ENCODE measurements around the gene RNF144B.

- TF ChIP-seq, protein P1, sequence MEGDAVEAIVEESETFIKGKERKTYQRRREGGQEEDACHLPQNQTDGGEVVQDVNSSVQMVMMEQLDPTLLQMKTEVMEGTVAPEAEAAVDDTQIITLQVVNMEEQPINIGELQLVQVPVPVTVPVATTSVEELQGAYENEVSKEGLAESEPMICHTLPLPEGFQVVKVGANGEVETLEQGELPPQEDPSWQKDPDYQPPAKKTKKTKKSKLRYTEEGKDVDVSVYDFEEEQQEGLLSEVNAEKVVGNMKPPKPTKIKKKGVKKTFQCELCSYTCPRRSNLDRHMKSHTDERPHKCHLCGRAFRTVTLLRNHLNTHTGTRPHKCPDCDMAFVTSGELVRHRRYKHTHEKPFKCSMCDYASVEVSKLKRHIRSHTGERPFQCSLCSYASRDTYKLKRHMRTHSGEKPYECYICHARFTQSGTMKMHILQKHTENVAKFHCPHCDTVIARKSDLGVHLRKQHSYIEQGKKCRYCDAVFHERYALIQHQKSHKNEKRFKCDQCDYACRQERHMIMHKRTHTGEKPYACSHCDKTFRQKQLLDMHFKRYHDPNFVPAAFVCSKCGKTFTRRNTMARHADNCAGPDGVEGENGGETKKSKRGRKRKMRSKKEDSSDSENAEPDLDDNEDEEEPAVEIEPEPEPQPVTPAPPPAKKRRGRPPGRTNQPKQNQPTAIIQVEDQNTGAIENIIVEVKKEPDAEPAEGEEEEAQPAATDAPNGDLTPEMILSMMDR (IDR thresholded peaks at IDR 0.05; ENCODE audit: insufficient read depth, low read length): no peak
- no peak for TF ChIP-seq POLR2AphosphoS5 (IDR thresholded peaks at IDR 0.05; ENCODE audit: low read depth)
- TF ChIP-seq SPI1 (IDR thresholded peaks at IDR 0.05; ENCODE audit: borderline replicate concordance, low read depth): no peak
- TF ChIP-seq, protein P2, sequence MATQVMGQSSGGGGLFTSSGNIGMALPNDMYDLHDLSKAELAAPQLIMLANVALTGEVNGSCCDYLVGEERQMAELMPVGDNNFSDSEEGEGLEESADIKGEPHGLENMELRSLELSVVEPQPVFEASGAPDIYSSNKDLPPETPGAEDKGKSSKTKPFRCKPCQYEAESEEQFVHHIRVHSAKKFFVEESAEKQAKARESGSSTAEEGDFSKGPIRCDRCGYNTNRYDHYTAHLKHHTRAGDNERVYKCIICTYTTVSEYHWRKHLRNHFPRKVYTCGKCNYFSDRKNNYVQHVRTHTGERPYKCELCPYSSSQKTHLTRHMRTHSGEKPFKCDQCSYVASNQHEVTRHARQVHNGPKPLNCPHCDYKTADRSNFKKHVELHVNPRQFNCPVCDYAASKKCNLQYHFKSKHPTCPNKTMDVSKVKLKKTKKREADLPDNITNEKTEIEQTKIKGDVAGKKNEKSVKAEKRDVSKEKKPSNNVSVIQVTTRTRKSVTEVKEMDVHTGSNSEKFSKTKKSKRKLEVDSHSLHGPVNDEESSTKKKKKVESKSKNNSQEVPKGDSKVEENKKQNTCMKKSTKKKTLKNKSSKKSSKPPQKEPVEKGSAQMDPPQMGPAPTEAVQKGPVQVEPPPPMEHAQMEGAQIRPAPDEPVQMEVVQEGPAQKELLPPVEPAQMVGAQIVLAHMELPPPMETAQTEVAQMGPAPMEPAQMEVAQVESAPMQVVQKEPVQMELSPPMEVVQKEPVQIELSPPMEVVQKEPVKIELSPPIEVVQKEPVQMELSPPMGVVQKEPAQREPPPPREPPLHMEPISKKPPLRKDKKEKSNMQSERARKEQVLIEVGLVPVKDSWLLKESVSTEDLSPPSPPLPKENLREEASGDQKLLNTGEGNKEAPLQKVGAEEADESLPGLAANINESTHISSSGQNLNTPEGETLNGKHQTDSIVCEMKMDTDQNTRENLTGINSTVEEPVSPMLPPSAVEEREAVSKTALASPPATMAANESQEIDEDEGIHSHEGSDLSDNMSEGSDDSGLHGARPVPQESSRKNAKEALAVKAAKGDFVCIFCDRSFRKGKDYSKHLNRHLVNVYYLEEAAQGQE (IDR thresholded peaks at IDR 0.05; ENCODE audit: insufficient replicate concordance, low read depth): no peak
These were observed 90.3 kb downstream of the RNF144B start for GRCh38 chr6:18477301-18477941.

All from HL-60 (cell line).